WTC11 (cell line): Measurements from ENCODE around the gene PSD4. TPM values are rescaled to one million over a fixed set of nuclear protein-coding genes. Genes with fewer than 3 reads are reported as not detected.

Experiments
- ATAC-seq: fragments of 200-7000 bp; cut with Tn5 transposase; 2 replicates; pipeline ENCODE4 v1.10.0; 2021; ENCODE audit warnings: mild to moderate bottlenecking, moderate library complexity
- CTCF ChIA-PET: fragments of 300-600 bp; sonication (Branson Sonifier 250); formaldehyde crosslinking; loops from one replicate; lab custom pipeline; 2021; ENCODE audit warnings: antibody characterized with exemption; lab: Charles Lee
- POLR2A ChIA-PET: fragments of 350-600 bp; sonication (Branson Sonifier 250); formaldehyde crosslinking; loops from one replicate; lab custom pipeline; 2021; ENCODE audit warnings: antibody characterized with exemption; lab: Charles Lee
- DNase-seq: peaks from one replicate; pipeline ENCODE4 v3.0.0; 2021; ENCODE audit warnings: low spot score
- H3K27ac Mint-ChIP-seq: 2 replicates; pipeline ENCODE4 v1.8.0; 2021; ENCODE audit warnings: mixed read lengths
- H3K27me3 Mint-ChIP-seq: 2 replicates; pipeline ENCODE4 v1.8.0; 2021; ENCODE audit warnings: low read depth, mild to moderate bottlenecking, moderate library complexity, mixed read lengths
- H3K36me3 Mint-ChIP-seq: 2 replicates; pipeline ENCODE4 v1.8.0; 2021; ENCODE audit warnings: mixed read lengths
- H3K4me1 Mint-ChIP-seq: 2 replicates; pipeline ENCODE4 v1.8.0; 2022; ENCODE audit warnings: mixed read lengths
- H3K4me3 Mint-ChIP-seq: 2 replicates; pipeline ENCODE4 v1.8.0; 2021; ENCODE audit warnings: mild to moderate bottlenecking, moderate library complexity, mixed read lengths
- H3K9me3 Mint-ChIP-seq: 2 replicates; pipeline ENCODE4 v1.8.0; 2021; ENCODE audit warnings: mixed read lengths
- ATF1 ChIP-seq: sonication (generic); formaldehyde crosslinking; IDR thresholded peaks from 2 replicates; pipeline ENCODE4 v1.8.1; 2023; ENCODE audit warnings: mild to moderate bottlenecking, moderate library complexity, missing genetic modification reagents
- EMX1 ChIP-seq: fragments of 250-450 bp; sonication (Bioruptor Pico); IDR thresholded peaks from 2 replicates; pipeline ENCODE4 v1.8.0; 2021; ENCODE audit warnings: mild to moderate bottlenecking
- ETV6 ChIP-seq: sonication (generic); formaldehyde crosslinking; IDR thresholded peaks from 2 replicates; pipeline ENCODE4 v1.8.1; 2022; ENCODE audit warnings: mild to moderate bottlenecking, missing genetic modification reagents
- FOXP1 ChIP-seq: sonication (generic); formaldehyde crosslinking; IDR thresholded peaks from 2 replicates; pipeline ENCODE4 v1.8.0; 2022; ENCODE audit warnings: missing genetic modification reagents, mild to moderate bottlenecking, moderate library complexity, borderline replicate concordance
- GTF2I ChIP-seq: fragments of 250-450 bp; sonication (Bioruptor Pico); conservative IDR thresholded peaks from 2 replicates; pipeline ENCODE4 v1.4.0; 2021; ENCODE audit warnings: mild to moderate bottlenecking
- IRF2 ChIP-seq: sonication (generic); formaldehyde crosslinking; IDR thresholded peaks from 2 replicates; pipeline ENCODE4 v1.8.0; 2022; ENCODE audit warnings: low read depth, missing genetic modification reagents, borderline replicate concordance
- JAZF1 ChIP-seq: fragments of 250-450 bp; sonication (Bioruptor Pico); IDR thresholded peaks from 2 replicates; pipeline ENCODE4 v1.9.0; 2021; ENCODE audit warnings: moderate library complexity, mild to moderate bottlenecking, inconsistent platforms
- MXD4 ChIP-seq: fragments of 250-450 bp; sonication (Bioruptor Pico); IDR thresholded peaks from 2 replicates; pipeline ENCODE4 v1.8.0; 2021; ENCODE audit warnings: mild to moderate bottlenecking, moderate library complexity, borderline replicate concordance
- NFYB ChIP-seq: sonication (generic); formaldehyde crosslinking; conservative IDR thresholded peaks from 2 replicates; pipeline ENCODE4 v1.8.0; 2022; ENCODE audit warnings: low read depth, missing genetic modification reagents
- OVOL2 ChIP-seq: fragments of 250-450 bp; sonication (Bioruptor Pico); IDR thresholded peaks from 2 replicates; pipeline ENCODE4 v1.9.0; 2021; ENCODE audit warnings: mild to moderate bottlenecking, borderline replicate concordance
- SMAD4 ChIP-seq: sonication (generic); formaldehyde crosslinking; IDR thresholded peaks from 2 replicates; pipeline ENCODE4 v1.8.0; 2022; ENCODE audit warnings: mild to moderate bottlenecking, missing genetic modification reagents
- SP1 ChIP-seq: sonication (generic); formaldehyde crosslinking; conservative IDR thresholded peaks from 2 replicates; pipeline ENCODE4 v1.8.1; 2022; ENCODE audit warnings: missing genetic modification reagents
- TCF7 ChIP-seq: sonication (generic); formaldehyde crosslinking; IDR thresholded peaks from 2 replicates; pipeline ENCODE4 v1.8.0; 2022; ENCODE audit warnings: mild to moderate bottlenecking, low read depth, missing genetic modification reagents, moderate library complexity
- total RNA-seq: library from RNA; stranded (reverse); gene quantifications from 3 replicates; pipeline ENCODE4 v1.2.3, GENCODE V29; 2021
- TF ChIP-seq, protein P1 (sequence below): sonication (generic); formaldehyde crosslinking; IDR thresholded peaks from 2 replicates; pipeline ENCODE4 v1.8.1; 2023; ENCODE audit warnings: mild to moderate bottlenecking, missing genetic modification reagents, borderline replicate concordance
- TF ChIP-seq, protein P2 (sequence below): sonication (generic); formaldehyde crosslinking; IDR thresholded peaks from 2 replicates; pipeline ENCODE4 v1.8.1; 2023; ENCODE audit warnings: mild to moderate bottlenecking, moderate library complexity, missing genetic modification reagents
- TF ChIP-seq, protein P3 (sequence below): fragments of 250-450 bp; sonication (Bioruptor Pico); IDR thresholded peaks from 2 replicates; pipeline ENCODE4 v1.9.0; 2021; ENCODE audit warnings: mild to moderate bottlenecking
- TF ChIP-seq, protein P4 (sequence below): sonication (generic); formaldehyde crosslinking; IDR thresholded peaks from 2 replicates; pipeline ENCODE4 v1.8.0; 2023; ENCODE audit warnings: mild to moderate bottlenecking, missing genetic modification reagents
- TF ChIP-seq, protein P5 (sequence below): sonication (generic); formaldehyde crosslinking; IDR thresholded peaks from 2 replicates; pipeline ENCODE4 v1.8.0; 2022; ENCODE audit warnings: mild to moderate bottlenecking, missing genetic modification reagents
- TF ChIP-seq, protein P6 (sequence below): sonication (generic); formaldehyde crosslinking; IDR thresholded peaks from 2 replicates; pipeline ENCODE4 v1.8.0; 2022; ENCODE audit warnings: missing genetic modification reagents

The PSD4 gene
- total RNA-seq, 1 experiment from 2014 or later = 1.5 TPM

DNA sequence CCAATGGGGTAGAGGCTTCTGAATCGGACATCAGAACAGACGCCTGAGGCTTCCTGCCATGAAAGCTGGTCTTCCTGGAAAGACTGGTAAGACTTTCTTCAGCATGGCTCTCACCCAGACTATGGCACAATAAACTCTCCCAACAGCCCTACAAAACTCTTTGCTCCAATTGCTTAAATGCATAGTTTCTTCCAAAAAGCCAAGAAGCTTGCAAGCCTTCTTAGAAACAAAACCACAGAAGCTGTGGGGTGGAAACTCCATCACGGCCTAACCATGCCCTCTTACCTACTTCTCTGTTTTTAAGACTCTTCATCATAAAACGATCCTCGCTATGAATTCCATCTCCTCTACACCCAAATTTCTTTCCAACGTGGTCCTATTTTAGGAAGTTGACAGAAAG lies 56.8 kb downstream of the PSD4 start (continued):
- TF ChIP-seq, protein P1, sequence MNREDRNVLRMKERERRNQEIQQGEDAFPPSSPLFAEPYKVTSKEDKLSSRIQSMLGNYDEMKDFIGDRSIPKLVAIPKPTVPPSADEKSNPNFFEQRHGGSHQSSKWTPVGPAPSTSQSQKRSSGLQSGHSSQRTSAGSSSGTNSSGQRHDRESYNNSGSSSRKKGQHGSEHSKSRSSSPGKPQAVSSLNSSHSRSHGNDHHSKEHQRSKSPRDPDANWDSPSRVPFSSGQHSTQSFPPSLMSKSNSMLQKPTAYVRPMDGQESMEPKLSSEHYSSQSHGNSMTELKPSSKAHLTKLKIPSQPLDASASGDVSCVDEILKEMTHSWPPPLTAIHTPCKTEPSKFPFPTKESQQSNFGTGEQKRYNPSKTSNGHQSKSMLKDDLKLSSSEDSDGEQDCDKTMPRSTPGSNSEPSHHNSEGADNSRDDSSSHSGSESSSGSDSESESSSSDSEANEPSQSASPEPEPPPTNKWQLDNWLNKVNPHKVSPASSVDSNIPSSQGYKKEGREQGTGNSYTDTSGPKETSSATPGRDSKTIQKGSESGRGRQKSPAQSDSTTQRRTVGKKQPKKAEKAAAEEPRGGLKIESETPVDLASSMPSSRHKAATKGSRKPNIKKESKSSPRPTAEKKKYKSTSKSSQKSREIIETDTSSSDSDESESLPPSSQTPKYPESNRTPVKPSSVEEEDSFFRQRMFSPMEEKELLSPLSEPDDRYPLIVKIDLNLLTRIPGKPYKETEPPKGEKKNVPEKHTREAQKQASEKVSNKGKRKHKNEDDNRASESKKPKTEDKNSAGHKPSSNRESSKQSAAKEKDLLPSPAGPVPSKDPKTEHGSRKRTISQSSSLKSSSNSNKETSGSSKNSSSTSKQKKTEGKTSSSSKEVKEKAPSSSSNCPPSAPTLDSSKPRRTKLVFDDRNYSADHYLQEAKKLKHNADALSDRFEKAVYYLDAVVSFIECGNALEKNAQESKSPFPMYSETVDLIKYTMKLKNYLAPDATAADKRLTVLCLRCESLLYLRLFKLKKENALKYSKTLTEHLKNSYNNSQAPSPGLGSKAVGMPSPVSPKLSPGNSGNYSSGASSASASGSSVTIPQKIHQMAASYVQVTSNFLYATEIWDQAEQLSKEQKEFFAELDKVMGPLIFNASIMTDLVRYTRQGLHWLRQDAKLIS (CRISPR knock-in tag) = no peak
- TF ChIP-seq FOXP1 (CRISPR knock-in tag) (no peak), GTF2I (CRISPR knock-in tag) (no peak)
- TF ChIP-seq, protein P2, sequence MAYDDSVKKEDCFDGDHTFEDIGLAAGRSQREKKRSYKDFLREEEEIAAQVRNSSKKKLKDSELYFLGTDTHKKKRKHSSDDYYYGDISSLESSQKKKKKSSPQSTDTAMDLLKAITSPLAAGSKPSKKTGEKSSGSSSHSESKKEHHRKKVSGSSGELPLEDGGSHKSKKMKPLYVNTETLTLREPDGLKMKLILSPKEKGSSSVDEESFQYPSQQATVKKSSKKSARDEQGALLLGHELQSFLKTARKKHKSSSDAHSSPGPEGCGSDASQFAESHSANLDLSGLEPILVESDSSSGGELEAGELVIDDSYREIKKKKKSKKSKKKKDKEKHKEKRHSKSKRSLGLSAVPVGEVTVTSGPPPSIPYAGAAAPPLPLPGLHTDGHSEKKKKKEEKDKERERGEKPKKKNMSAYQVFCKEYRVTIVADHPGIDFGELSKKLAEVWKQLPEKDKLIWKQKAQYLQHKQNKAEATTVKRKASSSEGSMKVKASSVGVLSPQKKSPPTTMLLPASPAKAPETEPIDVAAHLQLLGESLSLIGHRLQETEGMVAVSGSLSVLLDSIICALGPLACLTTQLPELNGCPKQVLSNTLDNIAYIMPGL (CRISPR knock-in tag) = no peak
- TF ChIP-seq, protein P3, sequence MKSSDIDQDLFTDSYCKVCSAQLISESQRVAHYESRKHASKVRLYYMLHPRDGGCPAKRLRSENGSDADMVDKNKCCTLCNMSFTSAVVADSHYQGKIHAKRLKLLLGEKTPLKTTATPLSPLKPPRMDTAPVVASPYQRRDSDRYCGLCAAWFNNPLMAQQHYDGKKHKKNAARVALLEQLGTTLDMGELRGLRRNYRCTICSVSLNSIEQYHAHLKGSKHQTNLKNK (CRISPR knock-in tag) = no peak

DNA sequence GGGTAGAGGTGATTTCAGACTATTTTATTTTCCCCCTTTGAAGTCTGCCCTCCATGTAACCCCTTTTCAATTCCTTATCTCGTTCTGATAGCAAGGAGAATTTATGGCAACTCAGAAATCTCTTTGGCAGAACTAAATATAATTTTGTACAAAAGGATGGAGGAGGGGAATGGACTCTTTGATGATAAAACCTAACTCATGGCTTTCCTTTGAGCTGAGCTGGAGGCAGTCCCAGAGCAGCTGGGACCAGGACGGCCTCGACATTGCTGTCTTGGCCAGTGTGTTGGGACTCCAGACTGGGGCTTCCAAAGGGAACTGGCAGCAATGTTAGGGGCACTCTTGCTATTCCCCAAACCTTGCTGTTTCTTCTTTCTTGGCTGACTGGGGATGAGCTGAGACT lies 57.3 kb downstream of the PSD4 start:
- peaks cover 7% of the 10 kb centered on the region; the same call in 1 of the 2 replicates for H3K4me1 Mint-ChIP-seq
- H3K36me3 Mint-ChIP-seq = no peaks in the 10 kb centered on the region
- ChIA-PET CTCF (interaction anchor here (1.3 kb wide), 1 partner anchor 33 kb away, joined by 4 read pairs; no protein-coding TSS in a partner anchor), POLR2A (no interaction called here)
- H3K9me3 Mint-ChIP-seq = no peaks in the 10 kb centered on the region
- DNase-seq (no peak), ATAC-seq (no peak)
- no peak overlapping the region for H3K27ac Mint-ChIP-seq
- H3K27me3 Mint-ChIP-seq = peaks cover 4% of the 10 kb centered on the region; the same call in 1 of the 2 replicates
- no peak for TF ChIP-seq IRF2 (CRISPR knock-in tag)
- TF ChIP-seq, protein P4, sequence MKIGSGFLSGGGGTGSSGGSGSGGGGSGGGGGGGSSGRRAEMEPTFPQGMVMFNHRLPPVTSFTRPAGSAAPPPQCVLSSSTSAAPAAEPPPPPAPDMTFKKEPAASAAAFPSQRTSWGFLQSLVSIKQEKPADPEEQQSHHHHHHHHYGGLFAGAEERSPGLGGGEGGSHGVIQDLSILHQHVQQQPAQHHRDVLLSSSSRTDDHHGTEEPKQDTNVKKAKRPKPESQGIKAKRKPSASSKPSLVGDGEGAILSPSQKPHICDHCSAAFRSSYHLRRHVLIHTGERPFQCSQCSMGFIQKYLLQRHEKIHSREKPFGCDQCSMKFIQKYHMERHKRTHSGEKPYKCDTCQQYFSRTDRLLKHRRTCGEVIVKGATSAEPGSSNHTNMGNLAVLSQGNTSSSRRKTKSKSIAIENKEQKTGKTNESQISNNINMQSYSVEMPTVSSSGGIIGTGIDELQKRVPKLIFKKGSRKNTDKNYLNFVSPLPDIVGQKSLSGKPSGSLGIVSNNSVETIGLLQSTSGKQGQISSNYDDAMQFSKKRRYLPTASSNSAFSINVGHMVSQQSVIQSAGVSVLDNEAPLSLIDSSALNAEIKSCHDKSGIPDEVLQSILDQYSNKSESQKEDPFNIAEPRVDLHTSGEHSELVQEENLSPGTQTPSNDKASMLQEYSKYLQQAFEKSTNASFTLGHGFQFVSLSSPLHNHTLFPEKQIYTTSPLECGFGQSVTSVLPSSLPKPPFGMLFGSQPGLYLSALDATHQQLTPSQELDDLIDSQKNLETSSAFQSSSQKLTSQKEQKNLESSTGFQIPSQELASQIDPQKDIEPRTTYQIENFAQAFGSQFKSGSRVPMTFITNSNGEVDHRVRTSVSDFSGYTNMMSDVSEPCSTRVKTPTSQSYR = no peak
- no peak overlapping the region for H3K4me3 Mint-ChIP-seq

DNA sequence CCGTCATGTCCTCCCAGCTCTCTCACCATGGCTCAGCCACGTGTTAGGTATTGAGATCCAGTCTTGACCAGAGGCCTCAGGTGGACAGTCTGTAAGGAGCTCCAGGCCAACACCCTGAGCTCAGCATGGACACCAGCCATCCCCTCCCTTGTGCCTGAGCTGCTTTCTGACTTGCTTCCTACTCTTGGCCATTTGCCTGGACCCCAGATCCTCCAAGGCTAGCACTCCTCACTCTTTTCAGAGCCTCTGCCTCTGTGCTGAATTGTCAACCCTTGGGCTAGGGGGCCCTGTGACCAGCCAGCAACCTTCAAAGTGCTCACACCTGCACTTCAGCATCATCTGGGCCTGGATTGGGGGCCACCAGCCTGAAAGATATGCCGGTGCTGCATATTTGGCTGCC lies 58.4 kb downstream of the PSD4 start:
- peaks cover 7% of the 10 kb centered on the region; the same call in 1 of the 2 replicates for H3K4me1 Mint-ChIP-seq
- ATAC-seq (no peak), DNase-seq (no peak)
- H3K9me3 Mint-ChIP-seq = peaks cover 3% of the 10 kb centered on the region; the same call in 1 of the 2 replicates
- H3K27me3 Mint-ChIP-seq = peaks cover 4% of the 10 kb centered on the region; the same call in 1 of the 2 replicates
- no peaks in the 10 kb centered on the region for H3K36me3 Mint-ChIP-seq
- CTCF ChIA-PET = interaction anchor here (0.9 to 3.6 kb wide), 3 partner anchors 17 to 34 kb away, joined by 3 to 19 read pairs (median 4); no protein-coding TSS in a partner anchor
- POLR2A ChIA-PET = no interaction called here
- no peak overlapping the region for H3K4me3 Mint-ChIP-seq
- no peak overlapping the region for H3K27ac Mint-ChIP-seq
- TF ChIP-seq SMAD4 (CRISPR knock-in tag) = no peak
- TF ChIP-seq ATF1 = no peak
- no peak for TF ChIP-seq MXD4 (CRISPR knock-in tag)
- TF ChIP-seq, protein P5, sequence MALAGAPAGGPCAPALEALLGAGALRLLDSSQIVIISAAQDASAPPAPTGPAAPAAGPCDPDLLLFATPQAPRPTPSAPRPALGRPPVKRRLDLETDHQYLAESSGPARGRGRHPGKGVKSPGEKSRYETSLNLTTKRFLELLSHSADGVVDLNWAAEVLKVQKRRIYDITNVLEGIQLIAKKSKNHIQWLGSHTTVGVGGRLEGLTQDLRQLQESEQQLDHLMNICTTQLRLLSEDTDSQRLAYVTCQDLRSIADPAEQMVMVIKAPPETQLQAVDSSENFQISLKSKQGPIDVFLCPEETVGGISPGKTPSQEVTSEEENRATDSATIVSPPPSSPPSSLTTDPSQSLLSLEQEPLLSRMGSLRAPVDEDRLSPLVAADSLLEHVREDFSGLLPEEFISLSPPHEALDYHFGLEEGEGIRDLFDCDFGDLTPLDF (CRISPR knock-in tag) = no peak
- TF ChIP-seq SP1 = no peak
- TF ChIP-seq TCF7 (CRISPR knock-in tag) = no peak
- TF ChIP-seq, protein P6, sequence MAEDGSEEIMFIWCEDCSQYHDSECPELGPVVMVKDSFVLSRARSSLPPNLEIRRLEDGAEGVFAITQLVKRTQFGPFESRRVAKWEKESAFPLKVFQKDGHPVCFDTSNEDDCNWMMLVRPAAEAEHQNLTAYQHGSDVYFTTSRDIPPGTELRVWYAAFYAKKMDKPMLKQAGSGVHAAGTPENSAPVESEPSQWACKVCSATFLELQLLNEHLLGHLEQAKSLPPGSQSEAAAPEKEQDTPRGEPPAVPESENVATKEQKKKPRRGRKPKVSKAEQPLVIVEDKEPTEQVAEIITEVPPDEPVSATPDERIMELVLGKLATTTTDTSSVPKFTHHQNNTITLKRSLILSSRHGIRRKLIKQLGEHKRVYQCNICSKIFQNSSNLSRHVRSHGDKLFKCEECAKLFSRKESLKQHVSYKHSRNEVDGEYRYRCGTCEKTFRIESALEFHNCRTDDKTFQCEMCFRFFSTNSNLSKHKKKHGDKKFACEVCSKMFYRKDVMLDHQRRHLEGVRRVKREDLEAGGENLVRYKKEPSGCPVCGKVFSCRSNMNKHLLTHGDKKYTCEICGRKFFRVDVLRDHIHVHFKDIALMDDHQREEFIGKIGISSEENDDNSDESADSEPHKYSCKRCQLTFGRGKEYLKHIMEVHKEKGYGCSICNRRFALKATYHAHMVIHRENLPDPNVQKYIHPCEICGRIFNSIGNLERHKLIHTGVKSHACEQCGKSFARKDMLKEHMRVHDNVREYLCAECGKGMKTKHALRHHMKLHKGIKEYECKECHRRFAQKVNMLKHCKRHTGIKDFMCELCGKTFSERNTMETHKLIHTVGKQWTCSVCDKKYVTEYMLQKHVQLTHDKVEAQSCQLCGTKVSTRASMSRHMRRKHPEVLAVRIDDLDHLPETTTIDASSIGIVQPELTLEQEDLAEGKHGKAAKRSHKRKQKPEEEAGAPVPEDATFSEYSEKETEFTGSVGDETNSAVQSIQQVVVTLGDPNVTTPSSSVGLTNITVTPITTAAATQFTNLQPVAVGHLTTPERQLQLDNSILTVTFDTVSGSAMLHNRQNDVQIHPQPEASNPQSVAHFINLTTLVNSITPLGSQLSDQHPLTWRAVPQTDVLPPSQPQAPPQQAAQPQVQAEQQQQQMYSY (CRISPR knock-in tag) = no peak
- no peak for TF ChIP-seq ETV6 (CRISPR knock-in tag)
- TF ChIP-seq OVOL2 (CRISPR knock-in tag) = no peak
- TF ChIP-seq JAZF1 (CRISPR knock-in tag) = no peak
- TF ChIP-seq NFYB (CRISPR knock-in tag) = no peak
- TF ChIP-seq EMX1 (CRISPR knock-in tag) = no peak
